Measurements from ENCODE around the gene FBXO3.

The FBXO3 gene

DNA sequence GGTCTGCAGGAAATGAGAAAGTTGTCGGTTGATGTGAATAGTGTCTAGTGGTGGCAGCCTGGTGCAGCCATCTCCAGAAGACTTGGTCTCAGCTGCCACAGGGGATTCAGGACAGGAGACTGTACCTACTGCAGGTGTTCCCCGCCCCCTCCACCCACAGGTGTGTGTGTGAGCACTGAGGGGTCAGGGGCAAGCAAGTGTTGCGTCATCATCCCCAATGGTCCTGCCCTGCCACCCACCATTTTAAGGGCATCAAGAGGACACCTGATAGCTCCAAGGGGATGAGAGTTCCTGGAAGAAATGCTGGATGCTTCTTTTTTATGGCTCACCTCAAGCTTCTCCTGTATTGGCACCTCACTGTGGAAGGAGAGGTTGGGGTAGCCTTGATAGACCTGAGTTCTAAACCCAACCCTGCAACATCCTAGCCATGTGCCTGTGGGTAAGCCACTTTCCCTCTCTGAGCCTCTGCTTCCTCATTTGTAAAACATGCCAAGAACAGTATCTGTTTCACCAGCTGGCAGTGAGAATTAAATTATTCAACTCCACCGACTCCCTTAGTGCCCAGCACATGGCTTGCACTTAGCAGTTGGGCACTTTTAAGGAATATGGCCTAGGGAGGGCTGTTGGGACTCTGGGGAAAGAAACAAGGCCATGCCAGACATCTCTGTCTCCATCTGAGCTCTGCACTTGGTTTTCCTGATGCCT is 79.8 kb downstream of the FBXO3 start:
- no peak for TF ChIP-seq CTCF (IDR thresholded peaks at IDR 0.05)
- no peaks in the 10 kb centered on the region for H3K9me3 Mint-ChIP-seq
- no peak overlapping the region for H3K4me3 Mint-ChIP-seq
- no peaks in the 10 kb centered on the region for H3K36me3 Mint-ChIP-seq (ENCODE audit: low read depth)
- no peak for DNase-seq
- H3K27ac Mint-ChIP-seq = no peak overlapping the region
- H3K4me1 Mint-ChIP-seq = peaks cover 27% of the 10 kb centered on the region
- H3K27me3 Mint-ChIP-seq (ENCODE audit: low read depth, poor library complexity) = peaks cover 17% of the 10 kb centered on the region

GRCh38 chr11:33692541-33692940 is 81.8 kb downstream of the FBXO3 start:
- H3K27ac Mint-ChIP-seq = no peak overlapping the region
- no peaks in the 10 kb centered on the region for H3K9me3 Mint-ChIP-seq
- peaks cover 21% of the 10 kb centered on the region for H3K4me1 Mint-ChIP-seq
- H3K36me3 Mint-ChIP-seq (ENCODE audit: low read depth) = no peaks in the 10 kb centered on the region
- no peak for TF ChIP-seq CTCF (IDR thresholded peaks at IDR 0.05)
- H3K27me3 Mint-ChIP-seq (ENCODE audit: low read depth, poor library complexity) = peaks cover 19% of the 10 kb centered on the region
- no peak overlapping the region for H3K4me3 Mint-ChIP-seq
- no peak for DNase-seq

DNA sequence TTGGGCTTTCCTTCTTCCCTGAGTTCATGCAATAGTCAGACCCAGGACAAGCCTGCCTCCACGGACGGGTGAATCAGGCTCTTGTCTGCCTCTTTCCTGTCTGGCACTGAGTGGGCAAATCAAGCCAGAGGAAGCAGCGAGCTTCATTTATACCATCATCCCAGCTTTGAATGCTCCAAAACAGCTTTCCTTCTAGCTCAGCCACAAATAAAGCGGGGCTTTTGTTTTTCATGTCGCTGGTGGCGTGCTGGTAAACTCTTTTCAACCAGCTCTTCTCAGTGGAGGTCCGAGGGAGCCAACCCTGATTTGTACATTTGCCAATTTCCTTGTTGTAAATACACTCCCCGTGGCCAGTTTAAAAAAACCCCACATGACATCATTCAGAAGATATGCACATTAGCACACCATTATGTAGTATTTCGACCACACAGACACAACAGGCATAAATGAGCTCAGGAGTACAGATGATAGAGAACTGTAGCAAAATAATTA is 82.3 kb downstream of the FBXO3 start:
- no peak for DNase-seq
- peaks cover 21% of the 10 kb centered on the region for H3K4me1 Mint-ChIP-seq

GRCh38 chr11:33691066-33691864 is 83.1 kb downstream of the FBXO3 start:
- TF ChIP-seq CTCF (IDR thresholded peaks at IDR 0.05) = no peak
- Mint-ChIP-seq H3K4me1 (peaks cover 21% of the 10 kb centered on the region), H3K9me3 (no peaks in the 10 kb centered on the region), H3K27me3 (ENCODE audit: low read depth, poor library complexity) (peaks cover 15% of the 10 kb centered on the region), H3K4me3 (no peak overlapping the region), H3K36me3 (ENCODE audit: low read depth) (no peaks in the 10 kb centered on the region), H3K27ac (no peak overlapping the region)
- no peak for DNase-seq

More for the DNA sequence above, 82.3 kb downstream of the FBXO3 start:
- Mint-ChIP-seq H3K4me3 (no peak overlapping the region), H3K27me3 (ENCODE audit: low read depth, poor library complexity) (peaks cover 19% of the 10 kb centered on the region), H3K36me3 (ENCODE audit: low read depth) (no peaks in the 10 kb centered on the region), H3K27ac (no peak overlapping the region), H3K9me3 (no peaks in the 10 kb centered on the region)
- TF ChIP-seq CTCF (IDR thresholded peaks at IDR 0.05) = no peak
